Putamen (tissue), 1 donor: ENCODE data around the gene MRPL14.

ENCODE experiments used
- DNase-seq: peaks from one replicate; pipeline ENCODE4 v3.0.0-alpha.2; 2016; ENCODE audit warnings: low spot score

Gene MRPL14

DNA sequence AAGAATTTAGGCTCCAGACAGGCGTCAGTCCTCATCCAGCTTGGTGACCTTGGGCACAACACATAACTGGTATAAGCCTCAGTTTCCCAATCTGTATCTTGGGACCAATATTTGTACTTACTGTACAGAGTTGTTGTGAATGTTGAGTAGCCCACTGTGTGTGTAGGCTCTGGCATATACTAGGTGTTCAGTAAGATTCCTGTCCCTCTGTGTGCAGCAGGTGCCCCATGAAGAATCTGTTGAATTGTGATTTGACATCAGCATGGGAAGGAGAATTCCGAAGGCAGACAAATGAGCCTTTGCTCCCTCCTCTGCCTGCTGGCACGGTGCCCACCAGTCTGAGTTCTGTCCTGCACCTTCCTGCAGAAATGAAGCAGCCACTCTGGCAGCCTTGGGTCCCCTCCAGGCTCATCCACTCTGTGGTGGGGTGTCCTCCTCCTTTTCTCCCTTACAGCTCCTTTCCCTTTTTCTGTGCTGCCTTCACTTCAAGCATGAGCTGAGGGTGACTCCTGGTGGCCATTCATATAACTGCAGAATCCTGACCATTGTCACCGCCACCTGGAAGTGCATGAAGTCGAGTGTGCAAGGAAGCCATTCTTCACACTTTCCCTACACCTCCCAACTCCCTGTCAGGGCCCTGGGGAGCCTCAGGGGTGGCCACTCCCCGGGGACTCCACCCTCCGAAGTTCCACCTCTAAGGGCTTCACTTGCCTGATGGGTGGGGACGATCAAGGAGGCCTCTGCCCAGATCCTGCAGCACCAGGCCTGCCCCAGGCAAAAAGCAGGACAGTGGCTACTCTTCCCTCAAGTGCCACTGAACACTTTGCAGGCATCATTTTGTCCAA lies 48.2 kb downstream of the MRPL14 start:
- DNase-seq: peak; percentile 77

- DNase-seq: no peak
These were observed 48.9 kb downstream of the MRPL14 start for GRCh38 chr6:44078219-44078826.

DNA sequence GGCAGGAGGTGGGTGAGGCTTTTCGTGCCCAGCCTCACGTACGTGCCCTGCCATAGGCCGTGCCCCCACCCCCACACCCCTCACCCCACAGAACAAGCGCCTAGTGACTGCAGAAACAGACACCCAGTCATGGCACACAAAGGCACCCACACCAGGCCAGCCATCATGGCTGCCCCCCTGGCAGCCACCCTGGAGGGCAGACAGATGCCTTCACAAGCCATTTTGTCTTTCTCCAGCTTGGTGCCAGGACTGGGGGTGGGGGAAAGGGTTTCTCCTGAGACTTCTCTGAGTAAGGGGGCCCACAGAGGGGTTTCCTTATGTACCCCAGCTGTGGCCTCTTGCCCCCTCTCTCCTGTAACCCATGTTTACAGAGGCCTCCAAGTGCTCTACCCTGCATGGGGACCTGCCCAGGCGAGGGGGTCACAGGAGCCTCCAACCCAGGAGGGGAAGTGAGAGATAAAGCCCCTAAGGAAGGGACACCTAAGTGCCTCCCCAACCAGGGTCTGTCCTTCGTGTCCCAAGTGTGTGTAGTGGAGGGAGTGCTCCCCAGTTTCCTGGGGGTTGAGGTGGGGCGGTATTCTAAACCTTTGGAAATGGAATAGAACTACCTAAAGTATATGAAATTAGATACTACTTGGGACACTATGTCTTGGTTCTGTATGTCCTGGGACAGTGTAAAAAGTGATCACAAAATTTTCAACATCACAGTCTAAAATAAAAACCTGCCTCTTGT lies 49.9 kb downstream of the MRPL14 start:
- no peak for DNase-seq

DNA sequence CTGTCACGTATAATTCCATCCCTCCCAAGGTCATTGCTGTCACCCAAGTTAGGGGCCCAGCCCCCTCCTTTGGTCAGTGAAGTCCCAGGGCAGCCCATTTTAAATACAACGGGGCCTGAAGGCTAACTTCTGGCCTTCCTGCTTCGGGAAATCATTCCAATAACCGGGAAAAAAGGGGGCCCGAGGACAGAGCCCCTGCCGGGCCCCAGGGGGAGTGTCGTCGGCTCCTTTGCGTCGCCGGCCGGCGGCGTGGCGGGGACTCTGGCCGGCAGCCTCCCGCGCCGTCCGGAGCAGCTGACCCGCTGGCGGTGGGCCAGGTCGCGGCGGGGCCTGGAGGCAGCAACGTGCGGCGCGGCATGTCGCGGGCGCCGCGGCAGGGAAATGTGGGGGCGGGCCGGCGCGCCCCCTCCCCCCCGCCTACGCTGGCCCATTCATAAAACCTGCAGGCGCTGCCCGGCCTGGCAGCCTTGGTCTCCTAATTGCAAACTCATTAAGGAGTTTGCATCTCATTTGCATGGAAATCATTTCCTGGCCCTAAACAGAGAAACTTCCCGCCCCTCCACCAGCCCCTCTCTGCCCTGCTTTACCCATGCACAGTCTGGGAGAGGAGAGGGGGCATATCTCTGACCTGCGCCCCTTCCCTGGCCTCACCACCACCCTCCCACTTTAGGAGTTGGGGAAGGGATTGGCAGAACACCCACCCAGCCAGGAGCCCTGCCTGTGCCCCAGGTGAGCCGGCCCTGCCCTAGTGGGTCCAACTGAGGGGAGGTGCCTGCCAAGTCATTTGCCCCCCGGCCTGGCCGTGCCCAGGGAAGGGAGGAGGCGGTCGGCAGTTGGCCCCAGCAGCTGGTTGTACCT lies 50.7 kb downstream of the MRPL14 start:
- DNase-seq: peak; percentile 65

- no peak for DNase-seq
These were observed 51.5 kb downstream of the MRPL14 start for GRCh38 chr6:44075647-44076355.

- DNase-seq: no peak
These were observed 52.2 kb downstream of the MRPL14 start for GRCh38 chr6:44074813-44075646.

- DNase-seq: peak; percentile 75
These were observed 52.8 kb downstream of the MRPL14 start for GRCh38 chr6:44074439-44074812.

GRCh38 chr6:44073612-44074438 lies 53.4 kb downstream of the MRPL14 start:
- no peak for DNase-seq

GRCh38 chr6:44072959-44073611 lies 54.2 kb downstream of the MRPL14 start:
- peak; percentile 81 for DNase-seq

- DNase-seq: no peak
These were observed 54.7 kb downstream of the MRPL14 start for GRCh38 chr6:44072452-44072958.

DNA sequence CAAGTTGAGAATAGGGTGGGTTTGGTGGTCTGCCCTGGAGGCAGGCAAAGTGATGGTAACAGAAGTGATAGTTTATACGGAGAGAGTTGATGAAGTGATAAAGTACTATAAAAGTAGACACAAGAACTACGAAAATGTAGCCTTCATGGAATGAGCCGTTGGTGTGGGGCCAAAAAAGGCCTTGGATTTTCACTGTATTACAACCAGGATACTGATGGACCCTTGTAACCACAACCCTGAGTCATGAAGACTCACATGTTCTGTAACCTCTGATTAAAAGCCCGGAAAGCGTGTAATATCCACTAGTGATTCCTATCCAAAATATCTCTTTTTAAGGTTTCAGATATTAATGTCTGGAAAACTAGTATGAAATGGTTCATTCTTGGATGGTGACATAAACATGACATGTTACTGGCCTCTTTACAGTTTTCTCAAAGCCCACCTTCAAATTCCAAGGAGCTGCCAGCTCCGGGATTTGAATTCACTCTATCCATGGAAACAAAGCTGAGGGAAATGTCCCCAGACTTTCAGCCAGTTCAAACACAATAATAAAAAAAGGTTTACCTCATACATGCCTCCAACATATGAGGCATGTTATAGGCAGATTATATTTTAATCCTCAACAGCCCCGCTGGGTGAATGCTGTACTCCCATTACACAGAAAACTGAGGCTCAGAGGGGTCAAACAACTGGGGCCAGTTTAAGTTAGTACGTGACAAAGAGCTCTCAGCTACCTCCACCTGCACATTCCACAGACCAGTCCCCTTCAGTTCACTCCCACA lies 55.4 kb downstream of the MRPL14 start:
- DNase-seq: no peak

DNA sequence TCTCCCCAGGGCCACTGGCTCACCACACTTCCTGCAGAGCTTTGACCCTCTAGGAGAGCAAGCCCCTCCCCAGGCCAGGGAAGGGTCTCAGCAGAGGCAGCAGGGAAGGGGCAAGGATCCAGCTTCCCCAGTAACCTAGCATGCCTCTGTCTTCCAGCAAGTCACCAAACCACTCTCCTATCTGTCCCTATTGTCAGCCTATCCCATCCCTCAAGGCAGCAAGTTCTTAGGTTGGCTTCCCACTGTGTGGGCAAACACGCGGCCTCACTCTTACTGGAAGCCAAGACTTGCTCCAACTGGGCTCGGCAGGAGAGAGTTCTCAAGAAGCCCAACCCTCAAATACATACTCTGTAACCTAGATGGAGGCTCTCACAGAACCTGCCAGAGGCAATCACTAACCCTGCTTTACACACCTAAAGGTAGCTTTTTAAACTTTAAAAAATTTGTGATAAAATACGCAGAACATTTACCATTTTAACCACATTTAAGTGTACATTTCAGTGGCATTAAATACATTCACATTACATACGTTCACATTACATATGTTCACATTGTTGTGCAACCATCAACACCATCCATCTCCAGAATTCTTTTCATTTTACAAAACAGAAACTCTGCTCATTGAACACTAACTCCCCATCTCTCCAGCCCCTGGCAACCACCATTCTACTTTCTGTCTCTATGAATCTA lies 58.5 kb downstream of the MRPL14 start:
- no peak for DNase-seq

DNA sequence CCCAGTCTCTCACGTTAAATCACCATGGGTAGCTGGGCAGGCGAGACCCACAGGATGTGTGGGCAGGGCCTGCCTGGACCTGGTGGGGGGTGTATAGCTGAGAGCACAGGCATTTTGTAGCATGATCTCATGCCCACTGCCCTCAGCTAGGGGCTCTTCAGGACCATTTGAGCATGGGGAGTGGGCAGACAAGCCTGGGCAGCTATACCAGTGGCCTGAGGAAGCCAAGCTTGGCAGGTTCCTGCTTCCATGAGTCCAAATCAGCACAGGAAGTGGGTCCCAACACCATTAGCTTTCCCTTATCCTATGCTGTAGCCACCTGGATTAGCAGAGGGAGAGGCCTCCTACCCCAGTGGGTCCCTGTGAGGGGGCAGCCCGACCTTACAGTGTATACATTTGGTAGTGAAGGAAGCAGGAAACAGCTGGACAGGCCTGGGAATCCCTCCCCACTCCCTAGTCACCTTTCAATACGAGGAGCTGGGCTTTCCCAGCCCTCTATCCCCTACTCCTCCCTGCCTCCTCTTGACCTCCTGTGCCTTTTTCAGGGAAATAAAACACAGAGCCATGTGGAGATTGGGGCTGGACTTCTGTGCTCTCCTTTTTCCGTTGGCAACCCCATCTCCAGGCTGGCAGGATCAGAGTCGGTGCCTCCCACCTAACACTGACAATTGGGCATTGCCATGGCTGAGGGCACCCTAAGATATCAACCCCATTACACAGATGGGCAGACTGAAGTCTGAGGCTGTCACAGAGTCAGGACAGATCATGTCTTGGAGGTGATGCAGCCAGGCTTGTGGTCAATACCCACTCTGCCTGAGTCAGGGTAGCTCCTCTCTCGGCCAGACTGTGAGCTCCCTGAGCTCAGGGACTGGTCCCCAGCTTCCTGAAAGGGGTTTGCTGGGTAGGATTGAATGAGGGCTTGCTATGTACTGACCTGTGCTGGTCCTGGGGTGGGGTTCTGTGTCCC lies 59.8 kb downstream of the MRPL14 start:
- no peak for DNase-seq

DNA sequence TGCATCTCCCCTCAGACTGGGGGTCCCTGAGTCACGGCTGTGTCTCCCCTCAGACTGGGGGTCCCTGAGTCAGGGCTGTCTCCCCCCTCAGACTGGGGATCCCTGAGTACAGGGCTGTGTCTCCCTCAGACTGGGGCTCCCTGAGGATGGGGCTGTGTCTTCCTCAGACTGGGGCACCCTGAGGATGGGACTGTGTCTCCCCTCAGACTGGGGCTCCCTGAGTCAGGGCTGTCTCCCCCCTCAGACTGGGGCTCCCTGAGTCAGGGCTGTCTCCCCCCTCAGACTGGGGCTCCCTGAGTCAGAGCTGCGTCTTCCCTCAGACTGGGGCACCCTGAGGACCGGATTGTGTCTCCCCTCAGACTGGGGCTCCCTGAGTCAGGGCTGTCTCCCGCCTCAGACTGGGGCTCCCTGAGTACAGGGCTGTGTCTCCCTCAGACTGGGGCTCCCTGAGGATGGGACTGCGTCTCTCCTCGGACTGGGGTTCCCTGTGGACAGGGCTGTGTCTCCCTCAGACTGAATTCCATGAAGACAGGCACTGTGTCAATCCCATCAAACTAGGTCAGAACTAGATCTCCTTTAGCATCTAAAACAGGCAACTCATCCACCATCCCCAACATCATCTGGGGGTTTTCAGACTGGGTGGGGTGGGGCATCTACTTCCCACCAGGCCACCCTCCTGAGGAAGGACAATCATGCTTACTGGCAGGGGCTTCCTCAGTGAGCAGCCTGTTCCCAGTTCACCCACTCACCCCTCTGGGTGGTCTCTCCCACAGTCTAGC lies 60.7 kb downstream of the MRPL14 start:
- no peak for DNase-seq

GRCh38 chr6:44065443-44066140 lies 61.7 kb downstream of the MRPL14 start:
- no peak for DNase-seq
